GM21576 (cell line): Measurements from ENCODE around the gene DNMT1.
"Not testable (repeated sequence)": the region's sequence is repeated elsewhere in the genome, so short reads cannot be mapped to it uniquely, and the experiment has no call there.

Source experiments
- ATAC-seq: cut with Tn5 transposase; IDR thresholded peaks from one replicate; pipeline ENCODE4 v1.9.1; 2021; ENCODE audit warnings: mild to moderate bottlenecking, moderate library complexity; ENCODE audit not compliant: unreplicated experiment

DNMT1 gene

GRCh38 chr19:10194500-10195198 lies at the start of gene DNMT1:
DNMT1 (minus strand) TSS chr19:10194953; CDS start chr19:10194899, 54 bp downstream.
- ATAC-seq, result peak; percentile 69

GRCh38 chr19:10243606-10244005 lies 48.9 kb upstream of the DNMT1 start:
- ATAC-seq, result no peak

- ATAC-seq, result not testable (repeated sequence)
These were observed 47.2 kb upstream of the DNMT1 start for GRCh38 chr19:10241826-10242449.

DNA sequence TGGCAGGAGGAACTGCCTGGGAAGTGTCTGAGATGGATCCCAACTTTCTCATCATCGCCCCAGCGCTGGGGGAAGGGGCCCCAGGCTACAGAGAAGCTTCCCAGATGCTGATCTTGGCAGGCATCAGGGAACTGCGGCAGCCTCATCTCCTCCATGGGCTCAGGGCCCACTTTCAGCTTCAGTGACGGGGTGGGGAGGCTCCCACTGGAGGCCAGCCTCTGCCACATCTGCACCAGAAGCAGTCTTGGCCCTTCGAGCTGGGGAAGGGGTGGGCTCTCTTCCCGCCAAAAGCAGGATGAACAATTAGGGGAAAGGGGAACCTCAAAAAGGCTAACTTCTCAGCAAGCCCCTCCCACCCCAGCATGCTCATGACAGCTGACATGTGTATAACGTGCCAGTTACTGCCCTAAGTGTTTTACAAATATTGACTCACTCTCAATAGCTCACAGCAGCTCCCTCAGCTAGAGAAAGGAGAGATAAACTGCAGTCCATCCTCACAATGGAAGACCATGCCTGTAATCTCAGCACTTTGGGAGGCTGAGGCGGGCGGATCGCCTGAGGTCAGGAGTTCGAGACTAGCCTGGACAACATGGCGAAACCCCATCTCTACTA lies 43.5 kb upstream of the DNMT1 start:
- no peak for ATAC-seq

- no peak for ATAC-seq
These were observed 42.9 kb upstream of the DNMT1 start for GRCh38 chr19:10237702-10238101.

DNA sequence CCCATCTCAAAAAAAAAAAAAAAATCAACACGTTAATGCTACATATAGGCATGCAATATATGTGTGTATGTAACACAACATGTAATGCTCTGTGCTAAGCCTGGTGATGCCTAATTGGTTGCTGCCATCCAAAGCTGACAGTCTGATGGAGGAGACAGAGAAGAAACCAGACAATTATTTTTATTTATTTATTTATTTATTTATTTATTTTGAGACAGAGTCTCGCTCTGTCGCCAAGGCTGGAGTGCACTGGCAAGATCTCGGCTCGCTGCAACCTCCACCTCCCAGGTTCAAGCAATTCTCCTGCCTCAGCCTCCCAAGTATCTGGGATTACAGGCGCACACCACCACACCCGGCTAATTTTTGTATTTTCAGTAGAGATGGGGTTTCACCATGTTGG lies 40.7 kb upstream of the DNMT1 start:
- not testable (repeated sequence) for ATAC-seq

DNA sequence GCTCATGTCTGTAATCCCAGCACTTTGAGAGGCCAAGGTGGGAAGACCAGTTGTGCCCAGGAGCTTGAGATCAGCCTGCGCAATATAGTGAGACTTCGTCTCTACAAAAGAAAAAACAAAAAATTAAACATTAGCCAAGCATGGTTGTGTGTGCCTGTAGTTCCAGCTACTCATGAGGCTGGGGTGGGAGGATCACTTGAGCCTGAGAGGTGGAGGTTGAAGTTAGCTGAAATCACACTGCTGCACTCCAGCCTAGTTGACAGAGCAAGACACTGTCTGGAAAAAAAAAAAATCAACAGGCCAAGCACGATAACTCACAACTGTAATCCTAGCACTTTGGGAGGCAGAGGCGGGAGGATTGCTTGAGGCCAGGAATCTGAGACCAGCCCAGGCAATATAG lies 40.2 kb upstream of the DNMT1 start:
- ATAC-seq, result no peak

DNA sequence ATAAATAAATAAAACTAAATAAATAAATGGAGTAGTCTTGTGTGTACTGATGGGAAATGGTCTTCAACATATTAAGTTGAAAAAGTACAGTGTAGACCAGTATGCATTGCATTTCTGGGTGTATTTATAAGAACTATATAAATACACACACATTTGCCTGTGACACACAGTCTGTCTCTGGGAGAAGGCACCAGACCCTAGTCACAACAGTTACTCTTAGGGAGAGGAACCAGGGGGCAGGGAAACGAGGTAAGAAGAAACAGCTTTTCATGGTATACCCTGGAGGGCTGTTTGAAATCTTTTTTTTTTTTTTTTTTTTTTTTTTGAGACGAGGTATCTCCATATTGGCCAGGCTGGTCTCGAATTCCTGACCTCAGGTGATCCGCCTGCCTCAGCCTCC lies 39.2 kb upstream of the DNMT1 start:
- no peak for ATAC-seq

DNA sequence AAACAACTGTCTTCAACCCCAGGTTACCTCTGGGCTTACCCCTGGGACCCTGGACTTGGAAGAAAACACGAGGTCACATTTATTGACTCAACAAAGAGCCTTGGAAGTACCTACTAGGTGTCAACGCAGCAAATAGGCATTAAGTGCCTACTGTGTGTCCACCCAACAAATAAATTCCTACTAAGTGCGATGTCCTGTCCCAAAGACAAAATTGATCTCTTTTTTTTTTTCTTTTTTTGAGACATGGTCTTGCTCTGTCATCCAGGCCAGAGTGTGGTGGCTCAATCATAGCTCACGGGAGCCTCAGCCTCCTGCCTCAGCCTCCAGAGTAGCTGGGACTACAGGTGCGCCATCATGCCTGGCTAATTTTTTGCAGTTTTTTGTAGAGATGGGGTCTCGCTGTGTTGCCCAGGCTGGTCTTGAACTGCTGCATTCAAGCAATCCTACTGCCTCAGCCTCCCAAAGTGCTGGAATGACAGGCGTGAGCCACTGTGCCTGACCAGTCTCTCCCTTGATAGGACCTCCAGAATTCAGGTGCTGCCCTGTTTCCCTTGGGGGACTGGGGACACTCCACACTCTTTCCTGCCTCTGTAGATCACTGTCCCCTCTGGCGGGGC lies 37.0 kb upstream of the DNMT1 start:
- no peak for ATAC-seq

- ATAC-seq, result peak; percentile 45
These were observed 36.3 kb upstream of the DNMT1 start, which contains the start of gene S1PR2 for GRCh38 chr19:10230861-10231611. S1PR2 (minus strand) TSS chr19:10231331; CDS start chr19:10224905, 6,426 bp downstream.

- no peak for ATAC-seq
These were observed 35.6 kb upstream of the DNMT1 start for GRCh38 chr19:10230173-10230860.

GRCh38 chr19:10228920-10229319 lies 34.2 kb upstream of the DNMT1 start:
- ATAC-seq, result no peak

DNA sequence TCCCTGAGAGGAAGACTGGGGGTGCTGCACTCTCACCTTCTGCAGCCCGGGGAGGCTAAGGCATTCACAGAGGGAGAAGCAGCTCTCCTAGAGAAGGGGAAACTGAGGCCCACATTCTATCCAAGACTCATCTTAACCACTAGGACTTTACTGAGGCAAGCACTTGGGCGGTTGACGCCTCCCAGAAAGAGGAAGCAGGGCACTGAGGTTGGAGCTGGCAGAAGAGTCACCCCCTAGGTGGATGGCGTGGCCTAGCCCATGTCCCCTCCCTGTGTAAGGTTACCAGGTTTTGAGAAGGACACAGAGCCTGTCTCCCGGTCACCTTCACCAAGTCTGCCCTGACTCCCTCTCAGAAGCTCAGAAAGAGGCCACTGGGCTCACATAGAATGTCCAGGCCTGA lies 33.6 kb upstream of the DNMT1 start:
- ATAC-seq, result no peak

GRCh38 chr19:10227026-10227971 lies 32.5 kb upstream of the DNMT1 start:
- ATAC-seq, result no peak

GRCh38 chr19:10226376-10227025 lies 31.7 kb upstream of the DNMT1 start:
- no peak for ATAC-seq

DNA sequence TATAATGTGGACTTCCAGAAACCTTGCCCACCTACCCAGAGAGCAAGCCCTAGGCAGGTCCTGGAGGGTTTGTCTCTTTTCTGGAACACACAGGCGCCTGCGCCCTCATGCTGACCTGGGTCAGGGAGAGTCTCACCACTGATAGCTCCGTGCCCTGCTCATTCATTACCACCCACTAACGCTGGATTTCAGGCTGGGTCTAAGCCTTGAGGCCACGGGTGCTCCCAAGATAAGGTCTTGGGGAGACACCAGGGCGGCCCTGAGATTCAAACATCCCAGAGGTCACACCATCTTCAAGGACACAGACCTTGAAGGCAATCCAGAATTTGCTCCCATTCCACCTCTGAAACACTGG lies 31.2 kb upstream of the DNMT1 start:
- no peak for ATAC-seq

DNA sequence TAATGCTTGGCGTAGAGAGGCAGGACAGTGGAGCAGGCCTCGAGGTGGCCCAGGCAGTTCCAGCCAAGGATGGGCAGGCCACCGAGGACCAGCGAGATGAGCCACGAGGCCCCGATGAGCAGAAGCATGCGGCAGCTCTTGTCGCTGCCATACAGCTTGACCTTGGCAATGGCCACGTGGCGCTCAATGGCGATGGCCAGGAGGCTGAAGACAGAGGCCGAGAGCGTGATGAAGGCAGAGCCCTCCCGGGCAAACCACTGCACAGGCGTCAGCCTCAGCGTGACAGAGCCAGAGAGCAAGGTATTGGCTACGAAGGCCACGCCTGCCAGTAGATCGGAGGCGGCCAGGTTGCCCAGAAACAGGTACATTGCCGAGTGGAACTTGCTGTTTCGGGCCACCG lies 29.6 kb upstream of the DNMT1 start:
- no peak for ATAC-seq

DNA sequence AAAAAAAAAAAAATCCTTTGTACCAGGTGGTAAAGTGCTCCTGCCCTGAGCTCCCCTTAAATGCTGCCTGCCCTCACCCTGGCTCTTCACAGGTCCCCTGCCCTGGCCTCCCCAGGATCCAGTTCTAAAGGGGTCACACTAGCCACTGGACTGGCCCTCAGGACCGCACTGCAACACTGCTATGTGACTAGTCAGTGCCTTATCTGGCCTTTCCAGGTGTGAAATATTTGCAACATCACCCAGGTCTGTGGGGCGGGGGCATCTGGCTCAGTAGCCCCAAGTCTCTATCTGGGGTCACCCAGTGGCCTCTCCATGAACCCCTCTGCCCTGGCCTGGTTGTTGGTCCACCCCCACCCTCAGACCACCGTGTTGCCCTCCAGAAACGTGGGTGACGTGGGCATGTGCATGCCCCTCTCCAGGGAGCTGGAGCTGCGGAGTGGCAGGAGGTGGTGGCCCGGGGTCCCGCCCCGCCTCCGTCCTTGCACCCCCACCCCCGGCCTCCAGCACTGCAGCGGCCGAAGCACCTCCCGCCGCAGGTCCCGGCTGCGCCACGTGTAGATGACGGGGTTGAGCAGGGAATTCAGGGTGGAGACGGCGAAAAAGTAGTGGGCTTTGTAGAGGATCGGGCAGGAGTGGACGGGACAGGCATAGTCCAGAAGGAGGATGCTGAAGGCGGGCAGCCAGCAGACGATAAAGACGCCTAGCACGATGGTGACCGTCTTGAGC lies 28.9 kb upstream of the DNMT1 start:
- ATAC-seq, result no peak
